NCI-H82 treated with DMSO at 0.1 percent for 48 hours (cell line): ENCODE data around the gene PCDHGA9.
"Not testable (repeated sequence)": the region's sequence is repeated elsewhere in the genome, so short reads cannot be mapped to it uniquely, and the experiment has no call there.

Source experiments
- DNase-seq: peaks from one replicate; lab custom pipeline; 2025; ENCODE audit not compliant: unreplicated experiment; lab: John Stamatoyannopoulos, UW

The PCDHGA9 gene

DNA sequence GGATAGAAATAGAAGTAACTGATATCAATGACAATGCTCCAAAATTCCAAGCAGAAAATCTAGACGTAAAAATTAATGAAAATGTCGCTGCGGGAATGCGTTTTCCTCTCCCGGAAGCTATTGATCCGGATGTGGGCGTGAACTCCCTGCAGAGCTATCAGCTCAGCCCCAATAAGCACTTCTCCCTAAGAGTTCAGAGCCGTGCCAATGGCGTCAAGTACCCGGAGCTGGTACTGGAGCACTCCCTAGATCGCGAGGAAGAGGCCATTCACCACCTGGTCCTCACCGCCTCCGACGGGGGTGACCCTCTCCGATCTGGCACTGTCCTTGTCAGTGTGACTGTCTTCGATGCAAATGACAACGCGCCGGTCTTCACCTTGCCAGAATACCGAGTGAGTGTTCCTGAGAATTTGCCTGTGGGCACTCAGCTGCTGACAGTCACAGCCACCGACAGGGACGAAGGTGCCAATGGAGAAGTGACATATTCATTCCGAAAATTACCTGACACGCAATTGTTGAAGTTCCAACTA lies 11.0 kb downstream of the PCDHGA9 start:
- no peak for DNase-seq

DNA sequence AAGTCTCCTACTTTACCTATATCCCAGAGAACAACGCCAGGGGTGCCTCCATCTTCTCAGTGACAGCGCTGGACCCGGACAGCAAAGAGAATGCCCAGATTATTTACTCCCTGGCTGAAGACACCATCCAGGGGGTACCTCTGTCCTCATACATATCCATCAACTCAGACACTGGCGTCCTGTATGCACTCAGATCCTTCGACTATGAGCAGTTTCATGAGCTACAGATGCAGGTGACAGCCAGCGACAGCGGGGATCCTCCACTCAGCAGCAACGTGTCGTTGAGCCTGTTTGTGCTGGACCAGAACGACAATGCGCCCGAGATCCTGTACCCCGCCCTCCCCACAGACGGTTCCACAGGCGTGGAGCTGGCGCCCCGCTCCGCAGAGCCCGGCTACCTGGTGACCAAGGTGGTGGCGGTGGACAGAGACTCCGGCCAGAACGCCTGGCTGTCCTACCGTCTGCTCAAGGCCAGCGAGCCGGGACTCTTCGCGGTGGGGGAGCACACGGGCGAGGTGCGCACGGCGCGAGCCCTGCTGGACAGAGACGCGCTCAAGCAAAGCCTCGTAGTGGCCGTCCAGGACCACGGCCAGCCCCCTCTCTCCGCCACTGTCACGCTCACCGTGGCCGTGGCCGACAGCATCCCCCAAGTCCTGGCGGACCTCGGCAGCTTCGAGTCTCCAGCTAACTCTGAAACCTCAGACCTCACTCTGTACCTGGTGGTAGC lies 12.1 kb downstream of the PCDHGA9 start:
- not testable (repeated sequence) for DNase-seq

- DNase-seq, result not testable (repeated sequence)
These were observed 12.7 kb downstream of the PCDHGA9 start for GRCh38 chr5:141415275-141415618.

DNA sequence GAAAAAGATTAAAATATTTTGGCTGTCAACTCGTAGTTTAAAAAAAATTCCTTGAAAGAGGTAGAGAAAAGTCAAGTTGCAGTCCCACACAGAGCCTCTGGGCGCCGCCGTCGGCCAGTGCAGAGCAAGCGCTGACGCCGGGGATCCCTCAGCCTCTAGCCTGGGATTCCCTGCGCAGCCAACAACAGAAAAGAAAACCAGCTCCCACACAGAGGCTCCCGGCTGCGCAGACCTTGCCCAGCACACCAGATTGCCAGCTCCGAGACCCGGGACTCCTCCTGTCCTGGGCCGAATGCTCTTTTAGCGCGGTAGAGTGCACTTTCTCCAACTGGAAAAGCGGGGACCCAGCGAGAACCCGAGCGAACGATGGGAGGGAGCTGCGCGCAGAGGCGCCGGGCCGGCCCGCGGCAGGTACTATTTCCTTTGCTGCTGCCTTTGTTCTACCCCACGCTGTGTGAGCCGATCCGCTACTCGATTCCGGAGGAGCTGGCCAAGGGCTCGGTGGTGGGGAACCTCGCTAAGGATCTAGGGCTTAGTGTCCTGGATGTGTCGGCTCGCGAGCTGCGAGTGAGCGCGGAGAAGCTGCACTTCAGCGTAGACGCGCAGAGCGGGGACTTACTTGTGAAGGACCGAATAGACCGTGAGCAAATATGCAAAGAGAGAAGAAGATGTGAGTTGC lies 15.1 kb downstream of the PCDHGA9 start, which contains the start of gene PCDHGB7:
Gene PCDHGB7 (plus strand): TSS at position 184 of the 679 bp plus-strand sequence. CDS start 183 bp downstream, at position 367.
- not testable (repeated sequence) for DNase-seq

DNA sequence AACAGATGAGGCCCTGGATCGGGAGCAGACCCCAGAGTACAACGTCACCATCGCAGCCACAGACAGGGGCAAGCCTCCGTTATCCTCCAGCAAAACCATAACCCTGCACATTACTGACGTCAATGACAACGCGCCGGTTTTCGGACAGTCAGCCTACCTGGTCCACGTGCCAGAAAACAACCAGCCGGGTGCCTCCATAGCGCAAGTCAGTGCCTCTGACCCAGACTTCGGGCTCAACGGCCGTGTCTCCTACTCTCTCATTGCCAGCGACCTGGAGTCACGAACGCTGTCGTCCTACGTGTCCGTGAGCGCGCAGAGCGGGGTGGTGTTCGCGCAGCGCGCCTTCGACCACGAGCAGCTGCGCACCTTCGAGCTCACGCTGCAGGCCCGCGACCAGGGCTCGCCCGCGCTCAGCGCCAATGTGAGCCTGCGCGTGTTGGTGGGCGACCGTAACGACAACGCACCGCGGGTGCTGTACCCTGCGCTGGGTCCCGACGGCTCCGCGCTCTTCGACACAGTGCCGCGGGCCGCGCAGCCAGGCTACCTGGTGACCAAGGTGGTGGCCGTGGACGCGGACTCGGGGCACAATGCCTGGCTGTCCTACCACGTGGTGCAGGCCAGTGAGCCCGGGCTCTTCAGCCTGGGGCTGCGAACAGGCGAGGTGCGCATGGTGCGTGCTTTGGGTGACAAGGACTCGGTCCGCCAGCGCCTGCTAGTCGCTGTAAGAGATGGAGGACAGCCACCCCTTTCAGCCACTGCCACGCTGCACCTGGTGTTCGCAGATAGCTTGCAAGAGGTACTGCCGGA lies 16.7 kb downstream of the PCDHGA9 start:
- no peak for DNase-seq

- no peak for DNase-seq
These were observed 18.4 kb downstream of the PCDHGA9 start, which contains the start of gene PCDHGA11 for GRCh38 chr5:141420855-141421488. TSS of gene PCDHGA11 (plus strand) at chr5:141421051. CDS start at chr5:141421228, 177 bp downstream.

- no peak for DNase-seq
These were observed 18.9 kb downstream of the PCDHGA9 start for GRCh38 chr5:141421489-141421855.

GRCh38 chr5:141422742-141423291 lies 20.2 kb downstream of the PCDHGA9 start:
- DNase-seq, result no peak

- DNase-seq, result no peak
These were observed 25.3 kb downstream of the PCDHGA9 start for GRCh38 chr5:141427783-141428426.

DNA sequence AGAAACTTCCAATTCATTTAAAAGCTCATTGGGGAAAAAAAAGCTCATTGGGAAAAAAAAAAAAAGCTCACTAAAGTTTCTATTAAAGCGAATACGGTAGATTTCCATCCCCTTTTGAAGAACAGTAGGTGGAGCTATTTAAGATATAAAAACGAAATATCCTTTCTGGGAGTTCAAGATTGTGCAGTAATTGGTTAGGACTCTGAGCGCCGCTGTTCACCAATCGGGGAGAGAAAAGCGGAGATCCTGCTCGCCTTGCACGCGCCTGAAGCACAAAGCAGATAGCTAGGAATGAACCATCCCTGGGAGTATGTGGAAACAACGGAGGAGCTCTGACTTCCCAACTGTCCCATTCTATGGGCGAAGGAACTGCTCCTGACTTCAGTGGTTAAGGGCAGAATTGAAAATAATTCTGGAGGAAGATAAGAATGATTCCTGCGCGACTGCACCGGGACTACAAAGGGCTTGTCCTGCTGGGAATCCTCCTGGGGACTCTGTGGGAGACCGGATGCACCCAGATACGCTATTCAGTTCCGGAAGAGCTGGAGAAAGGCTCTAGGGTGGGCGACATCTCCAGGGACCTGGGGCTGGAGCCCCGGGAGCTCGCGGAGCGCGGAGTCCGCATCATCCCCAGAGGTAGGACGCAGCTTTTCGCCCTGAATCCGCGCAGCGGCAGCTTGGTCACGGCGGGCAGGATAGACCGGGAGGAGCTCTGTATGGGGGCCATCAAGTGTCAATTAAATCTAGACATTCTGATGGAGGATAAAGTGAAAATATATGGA lies 27.9 kb downstream of the PCDHGA9 start, which contains the start of gene PCDHGA12:
Gene PCDHGA12 (plus strand): TSS at position 176 of the 782 bp plus-strand sequence. CDS start 253 bp downstream, at position 429.
- no peak for DNase-seq

DNA sequence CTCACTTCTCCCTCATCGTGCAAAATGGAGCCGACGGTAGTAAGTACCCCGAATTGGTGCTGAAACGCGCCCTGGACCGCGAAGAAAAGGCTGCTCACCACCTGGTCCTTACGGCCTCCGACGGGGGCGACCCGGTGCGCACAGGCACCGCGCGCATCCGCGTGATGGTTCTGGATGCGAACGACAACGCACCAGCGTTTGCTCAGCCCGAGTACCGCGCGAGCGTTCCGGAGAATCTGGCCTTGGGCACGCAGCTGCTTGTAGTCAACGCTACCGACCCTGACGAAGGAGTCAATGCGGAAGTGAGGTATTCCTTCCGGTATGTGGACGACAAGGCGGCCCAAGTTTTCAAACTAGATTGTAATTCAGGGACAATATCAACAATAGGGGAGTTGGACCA lies 28.7 kb downstream of the PCDHGA9 start:
- DNase-seq, result no peak

GRCh38 chr5:141432308-141432707 lies 29.7 kb downstream of the PCDHGA9 start:
- not testable (repeated sequence) for DNase-seq

- DNase-seq, result not testable (repeated sequence)
These were observed 30.1 kb downstream of the PCDHGA9 start for GRCh38 chr5:141432726-141433125.

DNA sequence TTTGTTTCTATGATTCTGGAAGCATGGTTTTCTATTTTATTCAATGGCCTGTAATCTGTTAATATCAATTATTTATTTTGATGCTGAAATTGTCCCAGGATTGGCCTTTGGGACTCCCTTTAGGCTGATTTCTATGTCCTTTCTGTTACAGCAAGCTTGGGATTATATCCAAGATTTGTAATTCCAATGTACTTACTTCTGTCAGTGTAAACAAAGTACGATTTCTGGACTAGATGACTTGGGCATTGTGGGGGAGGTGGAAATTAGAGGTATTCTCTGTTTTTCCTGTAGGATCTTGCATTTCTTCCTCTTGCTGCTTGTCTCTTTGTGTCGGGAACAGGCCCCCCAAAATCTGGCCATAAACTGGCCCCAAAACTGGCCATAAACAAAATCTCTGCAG lies 31.4 kb downstream of the PCDHGA9 start:
- DNase-seq, result no peak

- no peak for DNase-seq
These were observed 34.6 kb downstream of the PCDHGA9 start for GRCh38 chr5:141437221-141437620.

DNA sequence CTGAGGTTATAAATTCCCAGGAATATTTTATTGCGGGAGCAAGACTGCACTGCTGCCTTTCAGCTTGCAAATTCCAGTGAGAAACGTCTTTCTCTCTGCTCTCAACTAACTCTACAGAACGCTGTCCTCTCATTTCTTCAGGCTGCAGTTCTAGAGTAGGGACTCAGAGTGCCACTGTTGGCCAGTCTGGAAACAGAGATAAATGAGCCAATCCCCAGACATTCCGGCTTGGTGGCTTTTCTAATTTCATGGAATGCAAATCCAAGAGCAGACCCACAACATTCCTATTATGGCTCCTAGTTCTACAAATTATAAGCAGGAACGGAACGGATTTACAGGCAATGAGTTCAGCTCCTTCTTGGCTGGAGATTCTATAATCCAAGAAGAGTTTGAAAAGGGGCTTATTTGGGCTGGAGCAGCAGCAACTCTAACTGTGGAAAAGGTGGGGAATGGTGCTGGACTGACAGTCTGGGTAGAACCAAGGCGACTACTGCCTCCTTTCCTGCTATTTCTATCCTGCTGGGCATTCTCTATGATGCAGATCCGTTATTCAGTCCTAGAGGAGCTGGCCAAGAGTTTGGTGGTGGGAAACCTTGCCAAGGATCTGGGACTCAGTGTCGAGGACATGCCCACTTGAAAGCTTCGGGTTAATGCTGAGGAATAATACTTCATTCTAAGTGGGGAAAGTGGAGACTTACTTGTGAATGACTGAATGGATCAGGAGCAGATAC lies 37.0 kb downstream of the PCDHGA9 start:
- DNase-seq, result no peak

- no peak for DNase-seq
These were observed 37.8 kb downstream of the PCDHGA9 start for GRCh38 chr5:141440341-141440740.

GRCh38 chr5:141441571-141442170 lies 39.1 kb downstream of the PCDHGA9 start:
- no peak for DNase-seq
